Testis (tissue), 2 donors: ENCODE results near the gene FUT3.

ENCODE experiments used
- POLR2A ChIP-seq: fragments of 450-650 bp; IDR thresholded peaks from one replicate; pipeline ENCODE4 v1.6.1; 2017; ENCODE audit warnings: antibody characterized with exemption, mild to moderate bottlenecking, moderate library complexity
- TF ChIP-seq, protein P1 (sequence below), 3 experiments: fragments of 450-650 bp in 2 of 3; fragments of 200-600 bp in 1 of 3; sonication (generic) in 1 of 3; IDR thresholded peaks; one replicate each; pipeline ENCODE4 v1.5.1; 2016 to 2019; ENCODE audit warnings: antibody characterized with exemption in 3 of 3, mild to moderate bottlenecking in 2 of 3, moderate library complexity in 1 of 3

DNA sequence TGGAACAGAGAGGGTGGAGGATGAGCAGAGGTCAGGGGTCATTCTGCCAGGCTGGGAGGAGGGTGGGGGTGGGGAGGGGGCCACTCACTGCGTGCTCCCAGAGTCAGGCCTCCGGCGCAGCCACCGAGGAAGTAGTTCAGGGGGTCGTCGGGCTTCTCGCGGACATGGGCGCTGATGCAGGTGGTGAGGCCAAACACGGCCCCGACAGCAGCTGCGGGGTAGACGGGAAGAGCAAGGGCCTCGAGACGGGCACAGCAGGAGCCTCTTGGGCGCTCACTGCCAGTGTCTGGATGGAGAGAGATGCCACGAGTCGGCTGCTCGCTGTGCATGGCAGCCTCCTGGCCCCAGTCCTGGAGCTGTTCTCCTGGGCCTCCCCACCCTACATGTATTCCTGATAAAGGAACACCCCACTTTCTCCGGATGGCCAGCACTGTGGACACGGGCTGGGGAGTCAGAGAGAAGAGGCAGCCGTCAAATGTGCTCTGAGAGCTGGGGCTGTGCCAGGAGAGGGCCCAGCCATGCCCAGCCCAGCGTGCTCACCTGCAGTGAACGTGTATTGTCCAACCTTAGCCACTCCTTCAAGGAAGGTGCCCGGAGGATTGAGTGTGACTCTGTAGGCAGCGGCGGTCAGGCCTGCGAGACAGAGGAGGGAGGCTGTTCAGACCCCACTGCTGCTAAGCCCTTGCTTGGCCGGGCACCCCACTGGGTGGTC lies 45.3 kb upstream of the FUT3 start:
- TF ChIP-seq, protein P1, sequence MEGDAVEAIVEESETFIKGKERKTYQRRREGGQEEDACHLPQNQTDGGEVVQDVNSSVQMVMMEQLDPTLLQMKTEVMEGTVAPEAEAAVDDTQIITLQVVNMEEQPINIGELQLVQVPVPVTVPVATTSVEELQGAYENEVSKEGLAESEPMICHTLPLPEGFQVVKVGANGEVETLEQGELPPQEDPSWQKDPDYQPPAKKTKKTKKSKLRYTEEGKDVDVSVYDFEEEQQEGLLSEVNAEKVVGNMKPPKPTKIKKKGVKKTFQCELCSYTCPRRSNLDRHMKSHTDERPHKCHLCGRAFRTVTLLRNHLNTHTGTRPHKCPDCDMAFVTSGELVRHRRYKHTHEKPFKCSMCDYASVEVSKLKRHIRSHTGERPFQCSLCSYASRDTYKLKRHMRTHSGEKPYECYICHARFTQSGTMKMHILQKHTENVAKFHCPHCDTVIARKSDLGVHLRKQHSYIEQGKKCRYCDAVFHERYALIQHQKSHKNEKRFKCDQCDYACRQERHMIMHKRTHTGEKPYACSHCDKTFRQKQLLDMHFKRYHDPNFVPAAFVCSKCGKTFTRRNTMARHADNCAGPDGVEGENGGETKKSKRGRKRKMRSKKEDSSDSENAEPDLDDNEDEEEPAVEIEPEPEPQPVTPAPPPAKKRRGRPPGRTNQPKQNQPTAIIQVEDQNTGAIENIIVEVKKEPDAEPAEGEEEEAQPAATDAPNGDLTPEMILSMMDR (IDR thresholded peaks at IDR 0.05), result no peak
- TF ChIP-seq POLR2A, result no peak
